Measurements from ENCODE around the gene SCP2.
A peak's percentile ranks its signal among the peaks of the same experiment; 100 is the strongest.

Gene SCP2, protein sequence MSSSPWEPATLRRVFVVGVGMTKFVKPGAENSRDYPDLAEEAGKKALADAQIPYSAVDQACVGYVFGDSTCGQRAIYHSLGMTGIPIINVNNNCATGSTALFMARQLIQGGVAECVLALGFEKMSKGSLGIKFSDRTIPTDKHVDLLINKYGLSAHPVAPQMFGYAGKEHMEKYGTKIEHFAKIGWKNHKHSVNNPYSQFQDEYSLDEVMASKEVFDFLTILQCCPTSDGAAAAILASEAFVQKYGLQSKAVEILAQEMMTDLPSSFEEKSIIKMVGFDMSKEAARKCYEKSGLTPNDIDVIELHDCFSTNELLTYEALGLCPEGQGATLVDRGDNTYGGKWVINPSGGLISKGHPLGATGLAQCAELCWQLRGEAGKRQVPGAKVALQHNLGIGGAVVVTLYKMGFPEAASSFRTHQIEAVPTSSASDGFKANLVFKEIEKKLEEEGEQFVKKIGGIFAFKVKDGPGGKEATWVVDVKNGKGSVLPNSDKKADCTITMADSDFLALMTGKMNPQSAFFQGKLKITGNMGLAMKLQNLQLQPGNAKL

DNA sequence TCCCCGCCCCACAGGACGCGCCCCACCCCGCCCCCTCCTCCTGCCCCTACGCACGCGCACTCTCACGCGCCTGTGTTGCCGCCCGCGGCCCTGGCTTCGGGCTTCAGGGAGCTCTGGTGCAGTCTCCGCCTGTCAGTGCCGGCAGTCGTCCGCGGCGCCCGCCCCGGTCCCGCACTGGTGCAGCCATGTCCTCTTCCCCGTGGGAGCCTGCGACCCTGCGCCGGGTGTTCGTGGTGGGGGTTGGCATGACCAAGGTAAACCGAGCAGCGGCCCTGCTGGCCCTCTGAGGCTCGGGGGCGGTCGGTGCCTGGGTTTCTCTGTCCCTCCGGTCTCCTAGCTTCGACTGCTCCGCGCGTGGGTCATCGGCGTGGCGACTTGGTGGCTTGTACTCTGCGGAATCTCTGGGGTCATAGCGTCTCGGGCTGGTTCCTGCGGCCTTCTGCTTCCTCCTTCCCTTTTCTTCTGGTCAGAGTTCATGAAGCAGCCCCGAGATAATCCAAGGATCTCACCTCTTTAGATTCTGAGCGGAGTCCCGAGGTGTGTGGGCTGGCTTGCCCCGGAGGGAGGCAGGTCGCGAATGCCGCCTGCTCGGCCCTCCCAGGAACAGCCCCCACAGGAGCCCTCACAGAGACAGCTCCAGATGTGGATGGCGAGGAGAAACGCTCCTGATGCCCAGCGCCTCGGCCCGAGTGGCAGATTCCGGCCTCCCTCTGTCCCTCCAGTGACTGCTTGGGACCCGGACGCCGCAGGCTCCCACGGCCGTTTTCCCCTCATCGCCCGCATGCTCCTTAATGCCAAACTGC, at the start of gene SCP2:
SCP2 (plus strand) TSS at position 65 of the 803 bp plus-strand sequence; CDS start at position 186, 121 bp downstream.
- peak within 1 kb of the TSS; percentile 75 for H3K27ac ChIP-seq (ENCODE audit: low read length)
- H3K9ac ChIP-seq (ENCODE audit: low read length in 2 of 2), result peak within 1 kb of the TSS; percentile 82 to 91
- H3K4me1 ChIP-seq (ENCODE audit: control insufficient read depth, insufficient read depth, low read length), result peaks cover 21% of the 10 kb centered on the region

DNA sequence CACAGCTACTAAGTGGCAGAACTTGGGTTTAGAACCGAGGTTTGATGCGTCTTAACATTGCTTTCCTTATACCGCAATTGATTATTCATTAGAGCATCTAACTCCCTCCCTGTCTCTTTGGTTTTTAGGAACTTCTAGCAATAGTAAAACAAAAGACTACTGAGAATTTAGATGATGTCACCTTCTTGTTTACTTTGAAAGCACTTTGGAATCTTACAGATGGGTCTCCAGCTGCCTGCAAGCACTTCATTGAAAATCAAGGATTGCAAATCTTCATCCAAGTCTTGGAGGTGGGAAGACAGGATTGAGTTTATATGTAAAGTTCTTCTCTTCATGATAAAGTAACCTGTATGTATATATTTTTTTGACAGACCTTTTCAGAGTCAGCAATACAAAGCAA, 49.5 kb upstream of the SCP2 start:
- Histone ChIP-seq H3K27me3 (ENCODE audit: control insufficient read depth in 1 of 2, insufficient read depth in 2 of 2, low read length in 2 of 2) (no peaks in the 10 kb centered on the region), H3K36me3 (ENCODE audit: control insufficient read depth in 2 of 2, insufficient read depth in 2 of 2, low read length in 2 of 2) (no peaks in the 10 kb centered on the region), H3K9ac (ENCODE audit: low read length in 2 of 2) (no peak overlapping the region), H3K4me3 (ENCODE audit: low read length in 2 of 2) (no peak overlapping the region), H3K4me1 (ENCODE audit: control insufficient read depth, insufficient read depth, low read length) (no peaks in the 10 kb centered on the region), H3K9me3 (ENCODE audit: control insufficient read depth in 2 of 2, low read length in 2 of 2) (no peaks in the 10 kb centered on the region), H3K27ac (ENCODE audit: low read length) (no peak overlapping the region)

More for the DNA sequence above, at the start of gene SCP2:
- peak within 1 kb of the TSS; percentile 89 to 91 for H3K4me3 ChIP-seq (ENCODE audit: low read length in 2 of 2)
- no peaks in the 10 kb centered on the region for H3K36me3 ChIP-seq (ENCODE audit: control insufficient read depth in 2 of 2, insufficient read depth in 2 of 2, low read length in 2 of 2)
- no peaks in the 10 kb centered on the region for H3K27me3 ChIP-seq (ENCODE audit: control insufficient read depth in 1 of 2, insufficient read depth in 2 of 2, low read length in 2 of 2)
- no peaks in the 10 kb centered on the region for H3K9me3 ChIP-seq (ENCODE audit: control insufficient read depth in 2 of 2, low read length in 2 of 2)

DNA sequence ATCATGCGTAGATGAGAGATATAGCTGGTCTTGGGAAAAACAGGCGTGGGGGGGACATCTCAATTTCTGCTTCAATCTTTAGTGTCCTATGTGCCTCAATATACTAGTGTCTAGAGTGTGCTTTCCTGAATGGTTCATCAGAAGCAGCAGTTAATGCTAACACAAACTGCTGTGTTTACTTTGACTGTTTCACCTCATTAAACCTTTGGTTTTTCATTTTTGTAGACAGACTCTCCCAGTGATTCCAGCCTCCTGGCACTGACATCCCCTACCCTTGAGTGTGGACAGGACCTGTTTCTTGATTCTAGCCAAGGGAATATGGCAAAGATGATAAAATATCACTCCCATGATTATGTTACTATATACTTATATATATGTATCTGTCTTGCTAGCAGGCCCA, 46.9 kb upstream of the SCP2 start:
- Histone ChIP-seq H3K4me1 (ENCODE audit: control insufficient read depth, insufficient read depth, low read length) (no peaks in the 10 kb centered on the region), H3K4me3 (ENCODE audit: low read length in 2 of 2) (no peak overlapping the region), H3K27ac (ENCODE audit: low read length) (no peak overlapping the region), H3K9me3 (ENCODE audit: control insufficient read depth in 2 of 2, low read length in 2 of 2) (no peaks in the 10 kb centered on the region), H3K36me3 (ENCODE audit: control insufficient read depth in 2 of 2, insufficient read depth in 2 of 2, low read length in 2 of 2) (no peaks in the 10 kb centered on the region), H3K27me3 (ENCODE audit: control insufficient read depth in 1 of 2, insufficient read depth in 2 of 2, low read length in 2 of 2) (no peaks in the 10 kb centered on the region), H3K9ac (ENCODE audit: low read length in 2 of 2) (no peak overlapping the region)

DNA sequence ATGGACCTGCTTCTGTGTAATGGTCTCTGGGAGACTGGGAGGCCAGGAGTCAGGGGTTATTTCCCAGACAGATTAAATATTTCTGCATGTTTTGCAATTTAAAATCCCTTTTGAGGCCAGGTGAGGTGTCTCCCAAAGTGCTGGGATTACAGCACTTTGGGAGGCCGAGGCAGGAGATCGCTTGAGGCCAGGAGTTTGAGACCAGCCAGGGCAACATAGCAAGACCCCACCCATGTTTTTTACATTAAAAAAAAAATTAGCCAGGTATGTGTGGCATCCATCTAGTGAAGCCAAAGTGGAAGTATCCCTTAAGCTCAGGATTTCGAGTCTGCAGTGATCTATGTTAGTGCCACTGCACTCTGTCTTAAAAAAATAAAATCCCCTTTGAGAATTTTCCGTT, 39.6 kb upstream of the SCP2 start:
- H3K4me3 ChIP-seq (ENCODE audit: low read length in 2 of 2), result no peak overlapping the region
- H3K27me3 ChIP-seq (ENCODE audit: control insufficient read depth in 1 of 2, insufficient read depth in 2 of 2, low read length in 2 of 2), result no peaks in the 10 kb centered on the region
- no peaks in the 10 kb centered on the region for H3K4me1 ChIP-seq (ENCODE audit: control insufficient read depth, insufficient read depth, low read length)
- no peaks in the 10 kb centered on the region for H3K9me3 ChIP-seq (ENCODE audit: control insufficient read depth in 2 of 2, low read length in 2 of 2)
- no peak overlapping the region for H3K9ac ChIP-seq (ENCODE audit: low read length in 2 of 2)
- no peak overlapping the region for H3K27ac ChIP-seq (ENCODE audit: low read length)
- no peaks in the 10 kb centered on the region for H3K36me3 ChIP-seq (ENCODE audit: control insufficient read depth in 2 of 2, insufficient read depth in 2 of 2, low read length in 2 of 2)

DNA sequence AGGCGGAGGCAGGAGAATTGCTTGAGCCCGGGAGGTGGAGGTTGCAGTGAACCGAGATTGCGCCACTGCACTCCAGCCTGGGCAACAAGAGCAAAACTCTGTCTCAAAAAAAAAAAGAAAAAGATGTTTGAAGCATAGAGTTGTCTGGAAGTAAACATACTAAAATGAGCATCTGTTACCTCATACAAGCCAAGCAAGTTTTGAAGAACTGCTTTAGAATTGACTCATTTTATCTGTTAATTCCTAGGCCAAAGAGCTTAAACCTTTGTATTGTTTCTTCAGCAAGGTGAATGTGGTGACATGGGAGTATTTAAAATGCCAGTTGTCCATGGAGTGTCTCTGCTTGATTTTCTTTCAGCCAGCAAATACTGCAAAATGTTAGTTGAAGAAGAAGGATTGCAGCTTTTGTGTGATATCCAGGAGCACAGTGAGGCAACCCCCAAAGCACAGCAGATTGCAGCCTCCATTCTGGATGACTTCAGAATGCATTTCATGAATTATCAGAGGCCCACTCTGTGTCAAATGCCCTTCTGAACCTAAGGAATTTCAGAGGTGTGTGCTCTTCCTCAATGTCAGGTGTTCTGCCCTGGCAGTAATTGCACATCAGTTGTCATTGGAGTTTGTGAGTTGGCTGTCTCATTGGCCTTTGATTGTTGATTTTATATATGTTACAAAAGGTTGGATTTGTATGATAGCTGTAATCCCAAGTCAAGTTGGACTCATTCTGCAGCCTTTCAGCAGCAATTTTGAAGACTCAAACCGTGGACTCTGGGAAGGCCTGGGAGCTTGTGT, 34.5 kb upstream of the SCP2 start:
- H3K4me3 ChIP-seq (ENCODE audit: low read length in 2 of 2), result no peak overlapping the region
- no peaks in the 10 kb centered on the region for H3K27me3 ChIP-seq (ENCODE audit: control insufficient read depth in 1 of 2, insufficient read depth in 2 of 2, low read length in 2 of 2)
- no peak overlapping the region for H3K9ac ChIP-seq (ENCODE audit: low read length in 2 of 2)
- H3K4me1 ChIP-seq (ENCODE audit: control insufficient read depth, insufficient read depth, low read length), result no peaks in the 10 kb centered on the region
- H3K9me3 ChIP-seq (ENCODE audit: control insufficient read depth in 2 of 2, low read length in 2 of 2), result no peaks in the 10 kb centered on the region
- H3K36me3 ChIP-seq (ENCODE audit: control insufficient read depth in 2 of 2, insufficient read depth in 2 of 2, low read length in 2 of 2), result peaks cover 9 to 15% of the 10 kb centered on the region in 2 donors
- no peak overlapping the region for H3K27ac ChIP-seq (ENCODE audit: low read length)

DNA sequence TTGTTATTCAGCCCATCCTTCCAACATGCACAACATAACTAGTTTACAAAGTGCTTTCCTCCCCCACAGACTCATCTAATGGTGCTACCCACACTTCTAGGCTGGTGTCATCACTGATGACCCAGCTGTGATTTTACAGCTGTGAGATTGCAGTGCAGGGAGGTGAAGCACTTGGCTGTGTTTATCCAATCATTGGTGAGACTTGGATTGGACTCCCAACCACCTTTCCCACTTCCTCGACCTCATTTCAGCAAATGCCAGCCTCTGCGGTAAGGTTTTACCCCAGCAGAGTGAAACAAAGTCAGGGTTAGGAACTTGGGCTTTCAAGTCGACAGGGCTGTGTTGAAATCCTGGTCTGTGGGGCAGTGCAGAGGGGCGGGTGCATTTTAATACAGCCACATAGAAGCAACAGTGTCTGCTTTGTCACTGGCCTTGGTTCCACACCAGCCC, 27.6 kb upstream of the SCP2 start:
- no peaks in the 10 kb centered on the region for H3K4me1 ChIP-seq (ENCODE audit: control insufficient read depth, insufficient read depth, low read length)
- no peak overlapping the region for H3K4me3 ChIP-seq (ENCODE audit: low read length in 2 of 2)
- H3K27ac ChIP-seq (ENCODE audit: low read length), result no peak overlapping the region
- H3K9ac ChIP-seq (ENCODE audit: low read length in 2 of 2), result no peak overlapping the region
- no peaks in the 10 kb centered on the region for H3K27me3 ChIP-seq (ENCODE audit: control insufficient read depth in 1 of 2, insufficient read depth in 2 of 2, low read length in 2 of 2)
- peaks cover 15 to 22% of the 10 kb centered on the region in 2 donors for H3K36me3 ChIP-seq (ENCODE audit: control insufficient read depth in 2 of 2, insufficient read depth in 2 of 2, low read length in 2 of 2)
- H3K9me3 ChIP-seq (ENCODE audit: control insufficient read depth in 2 of 2, low read length in 2 of 2), result no peaks in the 10 kb centered on the region

DNA sequence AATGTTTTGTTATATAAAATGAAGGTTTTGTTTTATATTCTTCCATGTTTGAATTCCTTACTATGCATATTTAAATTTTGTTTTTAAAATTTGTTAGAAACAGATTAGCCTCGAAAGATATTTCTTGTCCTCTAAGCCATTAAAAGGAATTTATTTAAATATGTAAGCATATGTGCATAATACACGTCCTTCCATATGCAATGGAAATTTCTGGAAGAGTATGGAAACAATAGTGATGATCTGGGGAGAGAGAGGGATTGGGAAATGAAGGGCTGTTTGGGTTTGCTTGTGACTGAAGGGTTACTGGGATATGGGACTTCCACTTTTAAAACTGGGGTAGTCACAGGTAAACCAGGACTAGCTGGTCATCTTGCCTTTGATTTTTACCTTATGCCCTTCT, 26.7 kb upstream of the SCP2 start:
- Histone ChIP-seq H3K27me3 (ENCODE audit: control insufficient read depth in 1 of 2, insufficient read depth in 2 of 2, low read length in 2 of 2) (no peaks in the 10 kb centered on the region), H3K27ac (ENCODE audit: low read length) (no peak overlapping the region), H3K36me3 (ENCODE audit: control insufficient read depth in 2 of 2, insufficient read depth in 2 of 2, low read length in 2 of 2) (peaks cover 10 to 22% of the 10 kb centered on the region in 2 donors), H3K4me3 (ENCODE audit: low read length in 2 of 2) (no peak overlapping the region), H3K4me1 (ENCODE audit: control insufficient read depth, insufficient read depth, low read length) (peaks cover 6% of the 10 kb centered on the region), H3K9ac (ENCODE audit: low read length in 2 of 2) (no peak overlapping the region), H3K9me3 (ENCODE audit: control insufficient read depth in 2 of 2, low read length in 2 of 2) (no peaks in the 10 kb centered on the region)

DNA sequence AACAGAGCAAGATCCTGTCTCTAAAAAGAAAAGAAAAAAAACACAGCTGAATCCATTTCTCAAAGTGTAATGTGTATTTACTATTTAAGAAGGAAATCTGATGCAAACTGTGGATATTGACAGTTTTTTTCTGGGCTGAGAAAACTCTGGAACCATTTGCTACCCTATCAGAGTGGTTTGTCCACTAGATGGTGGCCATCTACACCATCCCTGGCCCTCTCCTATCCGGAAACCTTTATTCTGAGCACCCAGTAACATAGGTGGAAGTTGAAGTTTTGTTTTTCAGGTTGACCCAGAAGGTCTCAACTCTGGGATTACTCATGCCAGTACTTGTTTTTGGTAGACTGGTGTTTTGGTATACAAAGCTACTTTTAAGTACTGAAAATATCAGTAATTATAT, 25.7 kb upstream of the SCP2 start:
- H3K9ac ChIP-seq (ENCODE audit: low read length in 2 of 2), result no peak overlapping the region
- no peaks in the 10 kb centered on the region for H3K27me3 ChIP-seq (ENCODE audit: control insufficient read depth in 1 of 2, insufficient read depth in 2 of 2, low read length in 2 of 2)
- no peak overlapping the region for H3K27ac ChIP-seq (ENCODE audit: low read length)
- H3K4me3 ChIP-seq (ENCODE audit: low read length in 2 of 2), result no peak overlapping the region
- H3K4me1 ChIP-seq (ENCODE audit: control insufficient read depth, insufficient read depth, low read length), result peaks cover 16% of the 10 kb centered on the region
- H3K36me3 ChIP-seq (ENCODE audit: control insufficient read depth in 2 of 2, insufficient read depth in 2 of 2, low read length in 2 of 2), result peaks cover 10 to 19% of the 10 kb centered on the region in 2 donors
- H3K9me3 ChIP-seq (ENCODE audit: control insufficient read depth in 2 of 2, low read length in 2 of 2), result no peaks in the 10 kb centered on the region

DNA sequence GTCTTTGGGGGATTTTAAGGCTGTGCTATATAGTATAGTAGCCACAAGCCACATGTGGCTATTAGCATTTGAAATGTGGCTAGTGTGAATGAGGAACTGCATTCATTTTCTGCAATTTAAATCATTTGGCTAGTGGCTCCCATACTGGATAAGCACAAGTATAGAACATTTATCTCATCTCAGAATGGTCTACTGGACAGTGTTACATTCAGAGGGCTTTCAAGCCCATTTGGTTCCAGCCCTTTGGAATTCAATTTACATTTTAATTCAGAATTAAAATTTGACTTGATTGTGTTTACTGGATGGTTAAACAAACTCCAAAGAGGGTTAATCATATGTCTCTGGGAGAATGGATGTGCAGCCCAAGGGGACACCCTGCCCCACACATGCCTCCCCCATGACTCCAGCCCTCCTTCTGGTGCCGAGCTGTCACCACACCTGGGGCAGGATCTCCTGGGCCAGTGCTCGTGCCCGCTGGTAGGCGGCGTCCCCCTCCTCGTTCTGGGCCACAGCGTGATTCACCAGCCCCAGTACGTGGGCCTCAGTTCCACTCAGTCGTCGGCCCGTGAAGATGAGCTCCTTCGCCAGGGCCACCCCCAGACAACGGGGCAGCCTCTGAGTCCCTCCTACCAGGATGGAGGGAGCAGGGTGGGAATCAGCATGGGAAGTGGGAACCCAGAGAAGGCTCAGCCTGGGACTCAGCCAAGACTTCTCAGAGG, 22.7 kb upstream of the SCP2 start:
- peaks cover 18% of the 10 kb centered on the region for H3K4me1 ChIP-seq (ENCODE audit: control insufficient read depth, insufficient read depth, low read length)
- no peak overlapping the region for H3K27ac ChIP-seq (ENCODE audit: low read length)
- no peaks in the 10 kb centered on the region for H3K9me3 ChIP-seq (ENCODE audit: control insufficient read depth in 2 of 2, low read length in 2 of 2)
- peaks cover 7 to 10% of the 10 kb centered on the region in 2 donors for H3K36me3 ChIP-seq (ENCODE audit: control insufficient read depth in 2 of 2, insufficient read depth in 2 of 2, low read length in 2 of 2)
- no peaks in the 10 kb centered on the region for H3K27me3 ChIP-seq (ENCODE audit: control insufficient read depth in 1 of 2, insufficient read depth in 2 of 2, low read length in 2 of 2)
- no peak overlapping the region for H3K9ac ChIP-seq (ENCODE audit: low read length in 2 of 2)
- H3K4me3 ChIP-seq (ENCODE audit: low read length in 2 of 2), result no peak overlapping the region

Data from stomach smooth muscle (tissue), 2 donors.